Activated CD4-positive, alpha-beta T cell treated with anti-CD3 and anti-CD28 coated beads, Interleukin-2, amount 50 U/mL, for 1 hour (primary cell): ENCODE results near the gene CEACAM1.
"Not testable (repeated sequence)": the region's sequence is repeated elsewhere in the genome, so short reads cannot be mapped to it uniquely, and the experiment has no call there.

Experiments
- DNase-seq: peaks from one replicate; pipeline ENCODE4 v3.0.0-alpha.2; 2020

Gene CEACAM1

DNA sequence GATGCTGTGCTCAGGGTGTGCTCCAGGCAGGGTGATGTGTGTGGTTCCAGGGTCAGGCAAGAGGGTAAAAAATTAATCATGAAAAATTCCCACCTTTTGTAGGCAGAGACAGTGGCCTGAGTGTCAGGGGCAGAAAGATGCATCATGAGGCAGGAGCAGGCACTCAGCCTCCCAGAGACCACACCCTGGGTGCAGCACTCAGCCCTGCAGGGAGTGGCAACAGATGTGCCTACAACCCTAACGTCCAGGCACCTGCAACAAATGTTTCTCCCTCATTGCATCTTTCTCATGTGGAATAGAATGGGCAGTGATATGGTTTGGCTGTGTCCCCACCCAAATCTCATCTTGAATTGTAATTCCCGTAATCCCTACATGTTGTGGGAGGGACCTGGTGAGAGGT is 19.6 kb upstream of the CEACAM1 start:
- DNase-seq = no peak

DNA sequence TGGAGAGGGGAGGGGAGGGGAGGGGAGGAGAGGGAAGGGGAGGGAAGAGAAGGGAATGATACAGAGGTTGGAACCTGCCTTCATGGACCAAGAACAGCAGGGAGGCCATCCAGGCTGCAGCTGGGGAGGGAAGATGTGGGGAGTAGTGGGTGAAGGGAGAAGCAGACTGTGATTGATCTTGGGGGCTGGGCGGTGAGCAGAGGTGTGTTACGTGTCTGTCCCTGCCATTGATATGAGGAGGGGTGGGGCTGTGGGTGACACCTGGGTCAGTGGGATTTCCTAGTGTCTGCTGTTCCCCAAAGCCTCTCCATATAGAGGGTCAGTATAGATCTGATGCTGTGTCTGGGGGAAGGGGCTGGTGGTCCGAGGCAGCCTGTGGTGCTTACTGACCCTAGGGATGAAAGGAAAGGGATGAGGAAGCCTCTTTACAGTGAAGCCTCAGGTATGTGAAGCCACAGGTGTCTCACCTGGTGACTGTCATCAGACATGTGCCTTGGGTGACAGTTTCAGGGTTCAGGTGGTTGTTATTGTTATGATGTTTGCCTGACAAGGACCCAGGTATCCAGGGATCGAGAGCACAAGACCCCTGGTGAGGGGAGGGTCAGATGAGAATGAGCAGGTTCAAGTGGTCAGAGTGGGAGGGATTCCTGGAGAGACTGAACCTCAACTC is 18.7 kb upstream of the CEACAM1 start:
- no peak for DNase-seq

DNA sequence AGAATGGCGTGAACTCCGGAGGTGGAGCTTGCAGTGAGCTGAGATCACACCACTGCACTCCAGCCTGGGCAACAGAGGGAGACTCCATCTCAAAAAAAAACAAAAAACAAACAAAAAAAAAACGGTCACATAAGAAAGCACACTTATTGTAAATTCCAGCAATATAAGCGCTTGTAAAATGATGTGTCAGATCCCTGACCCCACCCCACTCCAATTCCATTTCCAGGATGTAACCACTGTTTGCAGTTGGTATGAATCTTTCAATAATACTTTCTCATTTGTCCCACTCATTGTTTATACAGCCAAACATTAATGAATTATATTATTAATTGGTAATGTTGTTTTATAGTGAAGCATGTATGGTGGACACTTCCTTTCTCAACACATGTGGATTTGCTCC is 15.9 kb upstream of the CEACAM1 start:
- DNase-seq = no peak

DNA sequence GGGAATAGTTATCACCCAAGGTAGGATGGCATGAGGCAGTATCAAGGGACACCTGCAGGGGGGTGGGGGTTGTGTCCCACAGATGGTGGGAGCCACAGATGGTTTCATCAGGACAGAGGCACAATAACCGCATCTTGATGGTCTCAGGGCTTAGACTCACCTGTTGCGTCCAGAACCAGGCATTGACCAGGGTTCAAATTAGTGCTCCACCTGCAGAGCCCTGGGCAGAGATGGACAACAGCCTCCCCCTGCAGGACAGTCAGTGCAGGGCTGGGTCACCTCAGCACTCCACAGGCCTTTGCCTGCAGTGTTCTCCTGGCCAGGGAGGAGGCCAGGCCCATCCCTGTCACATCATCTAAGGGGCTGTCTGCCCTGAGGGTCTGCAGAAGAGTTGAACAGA is 14.5 kb upstream of the CEACAM1 start:
- DNase-seq = no peak

DNA sequence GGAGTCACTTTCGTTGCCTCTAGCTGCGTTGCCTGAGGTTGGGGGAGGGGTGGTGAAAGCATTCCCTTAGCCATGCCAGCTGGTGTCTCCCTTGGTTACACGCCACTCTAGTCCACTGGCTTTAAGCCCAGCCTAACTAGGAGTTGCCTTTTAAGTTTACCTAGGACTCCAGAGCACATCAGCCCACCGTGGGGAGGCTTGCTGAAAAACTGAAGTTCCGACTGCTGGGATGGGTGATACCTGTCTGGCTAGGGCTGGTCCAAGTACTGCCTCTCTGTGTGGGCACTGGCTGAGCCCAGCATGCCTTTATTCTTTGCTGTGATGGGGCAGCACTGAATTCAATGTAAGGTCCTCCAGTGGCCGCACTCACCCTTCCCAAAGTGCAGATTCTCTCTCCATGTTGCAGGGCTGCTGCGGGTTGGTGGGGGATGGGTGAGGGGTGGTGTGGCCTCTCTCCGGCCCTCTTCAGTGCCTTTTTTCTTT is 11.8 kb upstream of the CEACAM1 start:
- DNase-seq = no peak

DNA sequence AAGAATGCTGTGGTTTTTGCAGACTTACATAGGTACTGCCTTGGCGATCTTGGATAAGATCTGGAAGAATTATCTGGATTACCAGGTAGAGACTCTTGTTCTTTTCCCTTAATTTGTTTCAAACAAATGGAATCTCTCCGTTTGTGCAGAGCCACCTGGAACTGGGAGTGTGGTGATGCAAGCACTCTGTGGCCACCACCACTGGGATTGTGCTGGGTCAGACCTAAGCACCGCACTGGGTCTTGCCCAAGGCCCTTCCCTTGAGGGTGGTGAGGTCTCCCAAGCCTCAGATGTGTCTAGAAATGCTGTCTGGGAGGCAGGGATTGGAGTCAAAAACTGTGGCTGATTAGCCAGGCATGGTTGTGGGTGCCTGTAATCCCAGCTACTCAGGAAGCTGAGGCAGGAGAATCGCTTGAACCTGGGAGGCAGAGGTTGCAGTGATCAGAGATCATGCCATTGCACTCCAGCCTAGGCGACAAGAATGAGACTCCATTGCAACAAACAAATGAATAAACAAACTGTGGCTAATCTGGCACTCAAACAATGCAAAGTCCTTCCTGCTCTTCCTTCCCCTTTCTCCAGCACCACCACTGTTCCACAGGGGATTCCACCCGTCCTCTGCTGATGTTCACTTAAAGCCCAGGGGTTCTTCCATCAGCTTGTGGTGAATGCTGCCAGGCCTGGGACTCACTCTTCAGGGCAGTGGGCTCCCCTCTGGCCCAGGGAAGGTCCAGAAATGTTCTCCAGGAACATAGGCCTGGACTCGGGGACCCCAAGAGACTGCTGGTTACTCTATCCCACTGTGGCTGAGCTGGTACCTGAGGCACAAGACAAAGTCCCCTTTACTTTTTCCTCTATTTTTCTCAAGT is 10.8 kb upstream of the CEACAM1 start:
- no peak for DNase-seq

DNA sequence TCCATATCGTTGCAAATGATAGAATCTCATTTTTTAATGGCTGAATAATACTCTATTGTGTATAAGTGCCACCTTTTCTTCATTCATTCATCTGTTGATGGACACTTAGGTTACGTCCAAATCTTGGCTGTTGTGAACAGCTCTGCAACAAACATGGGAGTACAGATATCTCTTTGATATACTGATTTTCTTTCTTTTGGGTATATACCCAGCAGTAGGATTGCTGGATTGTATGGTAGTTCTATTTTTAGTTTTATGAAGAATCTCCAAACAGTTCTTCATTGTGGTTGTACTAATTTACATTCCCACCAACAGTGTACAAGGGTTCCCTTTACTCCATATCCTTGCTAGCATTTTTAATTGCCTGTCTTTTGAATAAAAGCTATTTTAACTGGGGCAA is 7.0 kb upstream of the CEACAM1 start:
- not testable (repeated sequence) for DNase-seq

DNA sequence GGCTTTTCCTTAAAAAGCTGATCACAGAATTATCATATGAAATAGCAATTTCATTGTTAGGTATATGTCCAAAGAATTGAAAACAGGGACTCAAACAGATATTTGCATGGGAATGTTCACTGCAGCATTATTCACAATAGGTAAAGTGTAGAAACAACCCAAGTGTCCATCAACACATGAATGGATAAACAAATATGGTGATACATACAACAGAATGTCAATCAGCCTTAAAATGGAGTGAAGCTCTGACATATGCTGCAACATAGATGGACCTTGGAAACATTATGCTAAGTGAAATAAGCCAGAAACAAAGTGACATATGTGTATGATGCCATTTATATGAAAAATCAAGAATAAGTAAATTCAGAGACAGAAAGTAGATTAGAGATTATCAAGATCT is 6.1 kb upstream of the CEACAM1 start:
- DNase-seq = no peak

DNA sequence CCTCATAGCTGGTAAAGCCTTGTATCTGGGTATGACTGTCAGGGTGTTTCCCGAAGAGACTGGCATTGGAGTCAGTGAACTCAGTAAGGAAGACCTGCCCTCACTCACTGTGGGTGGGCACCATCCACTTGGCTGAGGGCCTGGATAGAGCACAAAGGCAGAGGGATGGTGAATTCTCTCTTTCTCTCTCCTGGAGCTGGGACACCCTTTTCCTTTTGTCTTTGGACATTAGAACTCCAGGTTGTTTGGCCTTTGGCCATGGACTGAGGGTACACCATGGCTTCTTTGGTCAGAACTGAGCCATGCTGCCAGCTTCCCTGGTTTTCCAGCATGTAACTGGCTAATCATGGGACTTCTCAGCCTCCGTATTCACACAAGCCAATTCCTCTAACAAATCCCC is 4.6 kb upstream of the CEACAM1 start:
- no peak for DNase-seq

DNA sequence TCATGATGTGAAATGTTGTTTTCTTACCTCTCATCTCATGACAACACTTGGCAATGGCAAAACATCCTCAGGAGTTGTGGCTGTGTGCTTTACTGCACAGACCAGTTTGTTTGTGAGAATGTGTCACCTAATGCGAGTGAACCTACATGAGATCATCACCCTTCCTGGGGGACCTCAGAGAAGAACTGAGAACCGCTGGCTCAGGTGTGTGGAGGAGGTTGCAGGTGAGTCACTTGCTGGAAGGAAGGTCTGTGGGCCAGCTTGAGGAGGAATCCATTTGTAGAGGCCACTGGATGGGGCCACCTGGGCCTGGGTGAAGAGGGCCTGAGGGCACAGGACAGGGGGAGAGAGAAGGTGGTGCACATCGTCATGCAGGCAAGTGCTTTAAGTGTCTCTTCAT is 3.0 kb upstream of the CEACAM1 start:
- DNase-seq = no peak

DNA sequence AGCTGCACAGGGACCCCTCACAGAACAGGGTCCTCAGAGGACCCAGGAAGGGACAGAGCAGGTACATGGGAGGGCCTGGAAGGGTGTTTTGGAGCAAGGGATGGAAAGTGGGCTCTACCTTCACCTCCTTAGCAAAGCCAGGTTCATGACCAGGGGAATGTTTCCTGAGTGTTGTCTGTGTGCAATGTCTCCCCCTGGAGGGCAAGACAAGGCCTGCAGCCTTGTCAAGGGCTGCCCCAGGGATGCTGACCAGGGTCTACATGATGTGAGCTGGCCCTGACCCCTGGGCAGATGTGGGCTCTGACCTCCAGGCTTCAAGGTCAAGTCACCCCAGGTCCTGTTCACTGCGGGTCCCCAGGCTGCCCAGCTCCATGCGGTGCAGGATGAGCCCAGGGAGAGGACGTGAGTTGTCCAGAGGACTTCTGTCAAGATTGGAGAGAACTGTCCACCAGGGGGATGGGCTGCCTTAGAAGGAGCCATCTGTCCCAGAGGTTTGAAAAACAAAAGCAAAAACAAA is 1.0 kb upstream of the CEACAM1 start:
- DNase-seq = peak; percentile 62

DNA sequence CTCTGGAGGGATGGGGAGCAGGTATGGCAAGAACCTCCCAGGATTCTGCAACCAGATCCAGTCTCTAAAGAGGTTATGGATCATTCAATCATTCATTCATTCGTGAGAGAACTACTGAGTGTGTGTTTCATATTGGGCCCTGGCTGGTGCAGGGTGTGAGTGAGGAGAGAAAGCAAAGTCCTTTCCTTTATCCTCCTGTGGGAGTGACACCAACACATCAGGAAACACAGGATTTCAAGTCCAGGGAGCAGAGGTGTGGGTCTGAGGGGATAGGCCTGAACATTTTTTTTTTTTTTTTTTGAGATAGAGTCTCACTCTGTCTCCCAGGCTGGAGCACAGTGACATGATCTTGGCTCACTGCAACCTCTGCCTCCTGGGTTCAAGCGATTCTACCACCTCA is 3.3 kb downstream of the CEACAM1 start:
- DNase-seq = no peak

DNA sequence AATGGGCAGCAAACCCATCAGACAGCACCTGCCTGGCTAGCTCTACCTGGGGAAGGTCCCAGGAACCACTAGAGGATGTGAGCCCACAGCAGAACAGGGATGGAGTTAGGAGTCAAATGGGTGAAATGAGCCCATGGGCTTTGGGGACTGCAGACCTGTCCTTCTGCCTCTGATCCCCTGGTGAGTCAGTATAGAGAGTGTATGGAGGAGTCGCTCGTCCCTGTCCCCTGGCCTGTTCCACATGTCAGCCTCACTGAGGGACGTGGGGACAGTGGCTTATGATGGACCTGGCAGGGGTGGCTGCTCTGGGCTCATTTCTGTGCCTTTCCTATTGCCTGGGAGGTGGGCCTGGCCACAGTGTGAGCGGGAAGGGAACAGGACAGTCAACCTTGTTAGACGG is 4.0 kb downstream of the CEACAM1 start:
- no peak for DNase-seq

DNA sequence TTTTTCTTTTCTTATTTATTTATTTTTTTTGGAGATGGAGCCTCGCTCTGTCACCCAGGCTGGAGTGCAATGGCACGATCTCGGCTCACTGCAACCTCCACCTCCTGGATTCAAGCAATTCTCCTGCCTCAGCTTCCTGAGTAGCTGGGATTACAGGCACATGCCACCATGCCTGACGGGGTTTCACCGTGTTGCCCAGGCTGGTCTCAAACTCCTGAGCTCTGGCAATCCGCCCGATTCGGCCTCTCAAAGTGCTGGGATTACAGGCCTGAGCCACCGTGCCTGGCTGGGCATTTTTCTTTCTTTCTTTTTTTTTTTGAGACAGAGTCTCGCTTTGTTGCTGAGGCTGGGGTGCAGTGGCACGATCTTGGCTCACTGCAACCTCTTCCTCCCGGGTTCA is 6.0 kb downstream of the CEACAM1 start:
- not testable (repeated sequence) for DNase-seq

DNA sequence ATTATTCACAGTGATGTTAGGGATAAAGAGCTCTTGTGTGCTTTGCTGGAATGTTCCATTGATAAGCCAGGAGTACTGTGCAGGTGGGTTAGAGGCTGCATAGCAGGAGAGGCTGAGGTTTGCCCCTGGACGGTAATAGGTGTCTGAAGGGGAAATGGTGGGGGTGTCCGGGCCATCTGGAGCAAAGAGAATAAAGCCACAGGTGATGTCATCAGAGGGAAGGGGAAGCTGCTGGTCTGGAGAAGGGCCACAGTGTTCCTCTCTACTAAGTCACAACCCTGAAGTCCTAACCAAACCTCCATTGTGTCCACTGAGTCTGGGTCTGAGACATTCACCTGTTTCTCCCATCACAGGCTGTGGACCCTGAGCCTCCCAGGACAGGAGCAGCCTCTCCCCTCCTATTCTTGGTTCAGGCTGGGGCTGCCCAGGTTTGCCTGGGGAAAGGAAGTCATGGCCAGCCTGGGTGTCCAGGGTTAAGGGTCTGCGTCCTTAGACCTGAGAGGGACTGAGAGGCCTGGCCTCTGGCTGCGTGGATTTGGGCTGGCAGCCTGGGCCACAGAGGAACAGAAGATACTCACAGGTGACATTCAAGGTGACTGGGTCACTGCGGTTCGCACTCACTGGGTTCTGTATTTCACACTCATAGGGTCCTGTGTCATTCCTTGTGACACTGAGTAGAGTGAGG is 6.8 kb downstream of the CEACAM1 start:
- no peak for DNase-seq

DNA sequence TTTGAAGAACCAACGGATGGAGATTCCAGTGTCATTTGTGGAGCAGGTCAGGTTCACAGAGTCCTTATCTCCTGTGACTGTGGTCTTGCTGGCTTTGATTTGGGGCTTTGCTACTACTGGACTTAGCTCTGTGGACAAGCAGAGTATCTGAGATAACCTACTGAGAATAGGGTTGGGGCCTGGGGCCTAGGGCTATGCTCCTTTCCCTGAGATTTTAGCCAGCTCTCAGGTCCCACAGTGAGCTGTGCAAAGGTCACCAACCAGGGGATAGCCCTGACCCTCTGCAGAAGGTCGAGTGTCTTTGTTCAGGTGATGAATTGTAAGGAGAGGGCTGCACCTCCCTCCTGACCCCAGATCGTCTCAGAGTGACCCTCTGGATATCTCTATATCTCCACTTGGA is 9.2 kb downstream of the CEACAM1 start:
- DNase-seq = no peak

DNA sequence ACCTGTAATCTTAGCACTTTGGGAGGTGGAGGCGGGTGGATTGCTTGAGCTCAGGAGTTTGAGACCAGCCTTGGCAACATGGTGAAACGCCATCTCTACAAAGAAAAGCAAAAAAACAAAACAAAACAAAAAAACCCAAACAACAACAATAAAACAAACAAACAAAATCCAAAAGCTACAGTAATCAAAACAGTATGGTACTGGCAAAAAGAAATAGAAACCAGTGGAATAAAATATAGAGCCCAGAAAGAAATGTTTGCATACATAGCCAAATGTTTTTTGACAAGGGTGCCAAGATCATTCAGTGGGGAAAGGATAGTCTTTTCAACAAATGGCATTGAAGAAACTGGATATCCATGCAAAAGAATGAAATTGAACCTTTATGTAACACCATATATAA is 11.5 kb downstream of the CEACAM1 start:
- DNase-seq = no peak

DNA sequence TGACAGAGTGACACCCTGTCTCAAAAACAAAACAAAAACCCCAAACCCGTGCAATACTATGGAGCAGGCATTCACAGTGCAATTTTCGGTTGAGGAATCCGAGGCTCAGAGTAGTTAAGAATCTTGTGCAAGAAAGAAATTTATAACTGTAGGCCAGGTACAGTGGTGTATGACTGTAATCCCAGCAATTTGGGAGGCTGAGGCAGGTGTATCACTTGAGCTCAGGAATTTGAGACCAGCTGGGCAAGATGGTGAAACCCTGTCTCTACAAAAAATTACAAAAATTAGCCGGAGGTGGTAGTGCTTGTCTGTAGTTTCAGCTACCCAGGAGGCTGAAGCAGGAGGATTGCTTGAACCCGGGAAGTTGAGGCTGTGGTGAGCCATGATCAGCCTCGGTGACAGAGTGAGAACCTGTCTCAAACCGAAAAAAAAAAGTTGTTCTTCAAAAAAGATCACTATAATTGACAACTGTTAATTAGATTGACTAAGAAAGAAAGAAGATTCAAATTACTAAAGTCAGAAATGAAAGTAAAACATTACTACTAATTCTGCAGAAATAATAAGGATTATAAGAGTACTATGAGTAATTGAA is 12.9 kb downstream of the CEACAM1 start:
- DNase-seq = no peak

DNA sequence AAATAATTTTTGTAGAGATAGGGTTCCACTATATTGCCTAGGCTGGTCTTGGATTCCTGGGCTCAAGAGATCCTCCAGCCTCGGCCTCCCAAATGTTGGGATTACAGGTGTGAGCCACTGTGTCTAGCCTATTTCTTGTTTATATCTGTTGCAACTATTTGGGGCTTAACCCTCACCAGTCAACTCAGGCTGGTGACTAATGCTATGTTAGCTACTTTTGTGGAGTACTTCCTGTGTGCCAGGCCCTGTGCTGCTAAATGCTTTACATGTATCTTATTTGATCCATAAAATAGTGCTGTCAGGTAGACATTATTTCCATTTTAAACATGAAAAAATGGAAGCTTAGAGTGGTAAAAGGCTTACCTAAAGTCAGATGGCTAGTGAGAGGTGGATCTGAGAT is 13.8 kb downstream of the CEACAM1 start:
- no peak for DNase-seq

DNA sequence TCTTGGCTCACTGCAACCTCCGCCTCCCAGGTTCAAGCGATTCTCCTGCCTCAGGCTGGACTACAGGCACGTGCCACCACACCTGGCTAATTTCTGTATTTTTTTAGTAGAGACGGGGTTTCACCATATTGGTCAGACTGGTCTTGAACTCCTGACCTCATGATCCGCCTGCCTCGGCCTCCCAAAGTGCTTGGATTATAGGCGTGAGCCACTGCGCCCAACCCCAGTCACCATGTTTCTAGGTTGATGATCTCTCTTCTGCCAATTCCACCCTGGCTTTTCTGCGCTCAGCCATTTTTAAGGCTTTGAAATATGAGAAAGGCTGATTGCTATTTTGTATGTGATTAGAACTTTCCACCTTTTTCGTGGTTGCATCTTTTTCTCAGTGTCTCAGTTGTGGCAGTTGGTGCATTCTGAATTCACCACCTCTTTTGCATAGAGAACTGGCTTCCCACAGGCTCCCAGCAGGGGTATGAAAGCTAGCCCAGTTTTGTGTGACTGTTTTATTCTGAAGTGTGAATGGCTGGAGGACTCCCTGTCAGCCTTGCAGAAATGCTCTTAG is 15.5 kb downstream of the CEACAM1 start:
- no peak for DNase-seq

DNA sequence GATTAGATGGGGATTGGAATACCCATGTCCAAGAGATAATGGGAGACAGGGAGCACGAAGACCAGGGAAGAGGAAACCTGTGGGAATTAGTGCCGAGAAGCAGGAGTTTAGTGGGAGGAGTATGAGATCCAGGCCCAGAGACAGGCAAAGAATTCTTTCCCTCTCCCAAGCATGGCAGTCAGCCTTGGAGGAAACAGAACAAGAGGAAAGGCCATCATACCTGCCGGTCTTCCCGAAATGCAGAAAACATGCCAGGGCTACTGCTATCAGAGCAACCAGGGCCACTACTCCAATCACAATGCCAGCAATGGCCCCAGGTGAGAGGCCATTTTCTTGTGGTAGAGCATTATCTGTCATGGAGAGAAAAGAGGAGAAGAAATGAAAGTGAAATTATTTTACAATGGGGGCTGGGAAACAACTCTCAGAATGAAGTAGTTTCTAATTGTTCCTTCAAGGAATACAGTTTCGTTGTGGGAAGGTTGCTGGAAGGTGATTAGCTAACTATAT is 16.1 kb downstream of the CEACAM1 start:
- DNase-seq = no peak

DNA sequence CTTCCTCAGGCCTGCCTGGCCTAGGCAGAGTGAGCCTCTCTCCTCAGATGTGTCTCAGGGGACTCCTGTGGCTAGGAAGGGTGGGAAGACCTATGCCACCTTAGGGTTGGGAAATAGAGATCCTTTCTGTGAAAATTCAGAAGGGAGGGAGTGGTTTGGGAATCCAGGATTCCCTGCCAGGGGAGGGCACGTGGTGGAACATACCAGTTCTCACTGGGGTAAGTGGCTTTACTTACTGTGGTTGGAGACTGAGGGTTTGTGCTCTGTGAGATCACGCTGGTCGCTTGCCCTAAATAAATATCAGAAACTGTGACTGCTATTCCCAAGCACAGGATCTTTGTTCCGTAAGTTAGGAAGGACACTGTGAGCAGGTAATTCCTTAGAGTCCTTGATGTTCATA is 16.9 kb downstream of the CEACAM1 start:
- DNase-seq = no peak
